Stimulated activated CD4-positive, alpha-beta T cell treated with anti-CD3 and anti-CD28 coated beads, TNF-alpha, amount 100 ng/mL, for 24 hours (primary cell): Measurements from ENCODE around the gene SMG7.

Experiments
- DNase-seq, 3 experiments: peaks; one replicate each; pipeline ENCODE4 v3.0.0-alpha.2; 2020; ENCODE audit warnings: low read depth in 3 of 3

SMG7 gene

DNA sequence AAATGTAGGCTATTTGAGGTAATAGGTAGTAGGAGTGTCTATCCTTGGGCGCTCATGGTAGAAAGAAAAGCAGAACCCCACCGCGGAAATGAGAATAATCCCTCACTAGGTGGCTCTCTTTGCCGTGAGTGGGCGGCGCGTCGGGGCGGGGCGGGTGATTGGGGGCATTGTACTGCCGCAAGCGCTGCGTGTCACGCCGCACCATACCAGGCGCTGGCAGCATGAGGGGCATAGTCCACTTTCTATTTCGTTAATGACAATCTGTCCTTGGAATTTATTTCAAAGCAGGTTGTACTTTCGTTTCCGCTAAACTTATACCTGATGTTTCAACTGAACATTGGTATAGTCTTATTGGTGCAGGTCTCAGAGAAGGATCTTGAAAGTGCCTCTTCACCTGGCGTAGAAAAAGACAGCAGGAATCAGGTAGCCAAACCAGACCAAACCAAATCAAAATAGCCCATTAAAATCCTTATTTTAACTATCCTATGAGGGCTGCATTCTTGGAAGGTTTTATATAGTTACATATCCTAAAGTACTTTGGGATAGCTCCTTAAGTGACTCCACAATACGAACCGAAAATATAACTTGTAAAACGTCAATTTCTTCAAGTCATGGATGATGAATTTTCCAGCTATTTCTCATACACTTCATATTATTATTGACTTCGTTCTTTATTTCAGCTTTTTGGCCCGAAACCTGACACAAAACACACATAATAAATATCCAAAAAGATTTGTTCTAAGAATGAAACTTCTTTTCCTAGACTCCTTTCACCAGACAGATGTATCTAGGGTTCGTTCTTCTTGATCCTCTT, 1.9 kb upstream of the SMG7 start:
- DNase-seq: peak; percentile 83 to 93 (median 83)

DNA sequence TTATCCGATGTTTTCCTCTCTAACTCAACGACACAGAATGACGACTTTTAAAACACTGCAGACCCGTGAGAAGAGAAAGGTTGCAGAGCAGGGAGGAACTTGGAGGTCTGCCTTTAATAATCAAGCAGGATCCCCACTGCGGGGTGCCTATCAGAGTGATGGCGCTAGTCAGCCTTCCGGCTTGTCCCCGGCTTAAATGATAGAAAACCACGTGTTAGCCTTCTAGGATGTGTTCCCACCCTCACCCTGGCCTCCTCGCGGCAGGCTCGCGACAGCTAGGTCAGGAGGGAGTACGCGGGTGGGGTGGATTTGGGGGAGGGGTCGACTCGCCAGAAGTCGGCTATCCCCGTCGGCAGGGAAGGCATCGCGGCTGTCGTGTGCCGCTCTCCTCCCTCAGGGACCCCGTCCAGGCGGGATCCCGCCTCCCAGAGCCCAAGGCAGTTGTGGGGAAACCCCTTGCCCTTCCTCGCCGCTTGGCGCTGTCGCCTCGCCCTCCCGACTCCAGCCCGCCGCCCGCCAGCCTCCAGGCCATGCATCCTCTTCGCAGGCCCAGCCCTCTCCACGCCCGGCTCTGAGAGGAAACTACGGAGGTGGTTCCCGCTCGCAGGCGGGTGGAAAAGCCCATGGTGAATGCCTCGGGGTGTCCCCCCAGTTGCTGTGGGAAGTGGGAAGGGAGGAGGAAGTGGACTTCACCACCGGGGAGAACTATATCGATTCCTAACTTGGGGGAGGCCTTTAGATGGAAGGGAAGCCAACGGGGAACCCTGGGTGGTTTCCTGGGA, 1.1 kb upstream of the SMG7 start:
- peak; percentile 34 to 74 (median 44) for DNase-seq

DNA sequence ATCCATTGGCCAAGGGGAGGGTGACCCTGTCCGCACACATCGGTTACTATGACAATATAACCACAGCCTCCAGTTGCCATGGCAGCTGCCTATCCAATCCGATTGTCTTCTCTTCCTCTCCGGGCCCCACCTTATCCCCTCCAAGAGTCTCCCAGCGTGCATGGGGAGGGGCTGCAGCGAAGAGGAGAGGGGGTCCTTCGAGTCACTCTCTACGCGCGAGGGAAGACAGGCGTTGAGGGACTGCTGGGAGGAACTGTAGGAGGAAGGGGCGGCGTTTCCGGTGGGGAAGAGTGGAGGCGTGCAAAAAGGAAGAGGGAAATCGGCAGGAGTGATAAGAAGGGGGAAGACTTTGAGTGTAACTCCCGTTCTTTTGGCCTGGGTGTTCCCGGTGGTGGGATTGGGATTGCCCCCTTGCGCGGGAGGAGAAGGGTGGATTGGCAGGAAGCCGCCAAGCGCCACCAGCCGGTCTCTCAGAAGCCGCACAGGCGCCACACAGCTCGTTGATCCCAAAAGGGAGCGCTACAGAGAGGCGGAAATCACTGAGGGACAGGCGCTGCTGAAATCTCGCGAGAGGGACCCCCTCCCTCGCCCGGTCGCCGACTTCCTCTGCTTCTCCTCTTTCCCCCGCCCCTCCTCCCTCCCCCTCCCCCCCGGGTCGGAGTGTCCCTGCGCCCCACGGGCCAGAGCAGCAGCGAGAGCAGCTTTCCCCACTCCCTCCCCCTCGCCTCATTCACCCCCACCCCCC, 384 bp upstream of the SMG7 start:
- DNase-seq: peak; percentile 96 to 98 (median 97)

DNA sequence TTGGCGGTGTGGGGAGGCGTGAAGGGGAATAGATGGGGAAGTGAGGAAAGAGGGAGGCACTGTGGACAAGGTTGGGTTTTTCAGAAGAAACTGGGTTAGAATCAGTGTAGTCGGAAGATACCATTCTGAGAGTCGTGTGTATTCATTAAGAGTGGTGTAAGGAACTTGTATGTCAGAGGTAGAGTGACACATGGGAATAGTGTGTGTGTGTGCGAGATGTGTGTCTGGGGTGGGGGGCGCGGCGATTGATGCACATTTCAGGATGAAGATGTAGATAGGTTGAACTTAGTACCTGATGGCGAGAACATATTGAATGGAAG, 878 bp downstream of the SMG7 start:
- no peak for DNase-seq

DNA sequence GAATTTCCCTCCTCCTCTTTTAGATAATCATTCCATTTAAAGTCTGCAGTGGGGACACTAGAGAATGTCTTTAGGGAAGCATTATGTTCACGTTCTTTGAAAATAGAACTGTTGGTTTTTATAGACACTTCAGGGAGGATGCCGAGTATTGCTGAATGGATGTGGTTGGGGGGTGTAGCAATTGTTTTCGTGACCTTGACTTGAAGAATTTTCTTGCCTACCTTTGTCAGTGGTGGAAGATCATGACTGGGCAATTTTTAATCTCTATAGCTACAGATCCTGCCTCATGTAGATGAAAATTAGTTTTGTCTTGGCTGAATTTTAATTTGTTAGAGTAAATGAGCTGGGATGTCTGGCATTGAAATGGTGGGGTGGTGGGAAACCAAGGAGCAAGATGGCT, 3.8 kb downstream of the SMG7 start:
- DNase-seq: no peak

DNA sequence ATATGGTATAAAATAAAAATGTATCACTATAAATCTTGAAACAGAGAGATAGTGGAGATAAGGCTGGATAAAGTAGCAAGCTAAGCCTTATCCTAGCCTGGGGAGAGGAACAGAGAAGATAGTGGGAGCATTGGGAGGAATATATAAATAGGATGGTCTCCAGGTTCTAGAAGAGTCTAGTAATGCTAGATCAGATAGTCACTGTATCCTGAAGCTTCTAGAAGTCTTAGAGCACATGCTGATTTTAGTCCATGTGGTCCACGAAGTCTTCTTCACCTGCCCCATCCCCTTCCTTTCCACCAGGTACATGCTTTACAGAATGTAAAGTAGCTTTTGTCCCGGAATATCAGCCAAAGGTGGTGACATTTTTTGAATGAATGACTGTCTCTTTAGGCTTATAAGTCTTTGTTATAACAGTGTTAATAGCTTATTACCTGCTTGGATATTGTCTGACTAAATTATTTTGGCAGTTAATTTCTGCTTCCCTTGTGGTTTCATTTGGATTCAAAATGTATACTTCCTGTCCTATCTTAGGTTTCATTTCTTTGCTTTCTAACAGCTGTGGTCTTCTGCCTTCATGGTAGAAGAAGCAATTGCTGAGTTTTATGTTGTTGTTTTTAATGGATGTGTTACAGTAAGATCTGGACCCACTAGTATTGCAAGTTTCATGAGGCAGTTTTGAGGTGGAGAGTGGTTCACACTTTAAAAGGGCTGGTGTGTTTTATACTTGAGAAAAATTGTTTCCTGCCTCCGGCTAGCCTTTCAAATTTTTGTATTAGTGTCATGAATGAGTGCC, 5.9 kb downstream of the SMG7 start:
- DNase-seq: no peak

DNA sequence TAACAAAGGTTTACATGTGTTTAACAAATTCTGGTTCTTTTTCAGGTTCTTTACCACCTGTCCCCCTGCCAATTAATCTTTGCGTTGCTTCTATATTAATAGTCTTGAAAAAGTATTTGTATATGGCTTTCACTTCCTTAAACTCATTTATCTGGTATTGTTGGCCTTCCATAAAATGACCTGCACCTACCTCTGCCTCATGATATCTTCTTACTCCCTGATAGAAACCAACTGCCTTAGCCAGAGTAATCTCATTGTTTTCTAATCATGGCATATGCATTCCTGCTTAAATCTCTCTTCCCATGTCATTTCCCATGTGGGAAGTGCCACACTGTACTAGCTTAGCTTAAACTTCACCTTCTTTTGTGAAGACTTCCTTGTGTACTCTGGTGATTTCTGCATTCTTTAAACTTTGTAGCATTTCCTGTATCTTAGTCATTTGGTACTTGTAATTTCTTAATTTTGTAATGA, 8.7 kb downstream of the SMG7 start:
- no peak for DNase-seq

DNA sequence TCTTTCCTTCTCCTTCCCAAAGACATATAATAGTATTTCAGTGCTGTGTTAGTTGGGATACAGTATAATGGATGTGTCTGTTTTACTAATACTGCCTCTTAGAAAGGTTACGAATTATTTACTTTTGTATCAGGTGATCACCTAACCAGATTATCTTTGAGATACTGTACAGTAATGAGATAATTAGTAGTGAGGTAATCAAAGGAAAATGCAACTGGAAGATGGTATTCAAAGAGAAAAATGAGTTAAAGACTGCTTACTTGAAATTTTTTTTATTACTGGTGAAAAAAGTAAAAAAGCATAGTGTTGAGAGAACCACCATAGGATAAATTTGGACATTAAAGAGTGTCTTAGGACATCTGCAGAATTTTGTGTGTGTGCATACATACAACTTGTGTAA, 10.9 kb downstream of the SMG7 start:
- no peak for DNase-seq

DNA sequence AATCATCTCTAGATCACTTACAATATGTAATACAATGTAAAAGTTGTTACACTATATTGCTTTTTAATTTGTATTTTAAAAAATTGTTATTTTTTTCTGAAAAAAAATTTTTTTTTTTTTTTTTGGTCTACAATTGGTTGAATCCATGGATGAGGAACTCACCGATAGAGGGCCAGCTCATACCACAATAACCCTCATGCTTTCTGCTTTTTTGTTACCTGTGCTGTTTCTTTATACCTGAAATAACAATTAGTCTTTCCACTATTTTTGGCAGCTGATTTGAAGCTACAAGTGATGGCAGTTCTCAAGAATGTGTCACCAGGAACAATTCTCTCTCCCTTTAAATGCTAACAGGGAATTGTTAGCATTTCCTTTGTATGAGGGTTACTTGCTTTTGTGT, 12.0 kb downstream of the SMG7 start:
- no peak for DNase-seq

DNA sequence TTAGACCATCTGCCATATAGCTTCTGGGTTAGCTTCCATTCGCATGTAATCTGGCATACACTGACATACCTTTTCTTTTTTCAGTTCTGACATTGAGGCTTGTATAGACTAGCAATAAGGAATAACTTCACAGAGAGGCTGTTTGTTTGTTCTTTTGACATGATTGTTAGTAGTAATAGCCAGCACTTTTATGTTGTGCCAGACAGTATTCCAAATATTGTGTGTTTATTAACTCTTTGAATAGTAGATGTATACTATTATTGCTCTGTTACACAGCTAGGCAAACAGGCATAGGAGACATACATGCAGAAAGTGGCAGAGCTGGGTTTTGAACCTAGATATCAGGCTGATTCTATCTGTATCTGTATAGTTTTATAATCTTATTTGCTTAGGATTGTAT, 12.6 kb downstream of the SMG7 start:
- no peak for DNase-seq

DNA sequence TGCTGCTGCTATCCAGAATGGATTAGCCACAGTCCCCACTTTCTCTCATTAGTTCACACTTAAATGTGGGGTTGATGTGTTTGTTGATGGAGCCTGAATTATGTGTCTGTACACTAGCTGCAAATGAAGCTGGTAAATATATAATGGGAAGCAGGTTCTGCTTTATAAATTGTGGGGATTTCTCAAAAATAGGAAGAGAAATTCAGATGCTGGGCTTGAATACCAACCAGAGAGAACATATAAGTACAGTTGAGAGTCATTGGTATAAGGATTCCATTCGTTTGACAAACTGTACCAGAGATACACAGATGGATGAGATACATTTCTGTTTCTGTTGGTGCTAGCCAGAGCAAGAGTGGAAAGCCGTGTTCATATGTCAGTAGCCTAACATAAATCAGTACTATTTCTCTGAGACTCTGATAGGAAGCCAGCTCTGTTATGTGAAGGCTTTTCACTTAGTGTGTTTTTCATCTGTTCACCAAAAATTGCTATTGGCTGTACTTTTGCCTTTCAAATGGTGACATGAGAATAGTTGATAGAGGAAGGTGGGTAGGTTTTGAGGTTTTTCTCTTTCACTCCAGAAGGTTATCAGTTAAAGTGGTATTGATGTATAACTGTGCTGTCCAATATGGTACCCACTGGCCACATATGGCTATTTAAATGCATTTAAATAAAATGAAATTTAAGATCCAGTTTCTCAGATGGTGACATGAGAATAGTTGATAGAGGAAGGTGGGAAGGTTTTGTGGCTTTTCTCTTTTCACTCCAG, 15.6 kb downstream of the SMG7 start:
- no peak for DNase-seq

DNA sequence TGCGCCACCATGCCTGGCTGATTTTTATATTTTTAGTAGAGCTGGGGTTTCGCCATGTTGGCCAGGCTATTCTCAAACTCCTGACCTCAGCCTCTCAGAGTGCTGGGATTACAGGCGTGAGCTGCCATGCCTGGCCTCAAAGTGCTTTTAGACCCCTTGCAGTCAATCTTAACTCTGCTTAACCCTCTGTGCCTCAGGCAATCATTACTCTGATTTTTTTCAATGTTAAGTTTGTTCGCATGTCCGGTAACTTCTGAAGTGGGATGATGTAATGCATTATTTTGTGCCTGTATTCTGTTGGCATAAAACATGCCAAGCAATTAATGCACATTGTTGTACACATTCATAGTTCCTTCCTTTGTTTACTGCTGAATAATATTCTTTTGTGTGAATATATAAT, 18.6 kb downstream of the SMG7 start:
- DNase-seq: no peak

DNA sequence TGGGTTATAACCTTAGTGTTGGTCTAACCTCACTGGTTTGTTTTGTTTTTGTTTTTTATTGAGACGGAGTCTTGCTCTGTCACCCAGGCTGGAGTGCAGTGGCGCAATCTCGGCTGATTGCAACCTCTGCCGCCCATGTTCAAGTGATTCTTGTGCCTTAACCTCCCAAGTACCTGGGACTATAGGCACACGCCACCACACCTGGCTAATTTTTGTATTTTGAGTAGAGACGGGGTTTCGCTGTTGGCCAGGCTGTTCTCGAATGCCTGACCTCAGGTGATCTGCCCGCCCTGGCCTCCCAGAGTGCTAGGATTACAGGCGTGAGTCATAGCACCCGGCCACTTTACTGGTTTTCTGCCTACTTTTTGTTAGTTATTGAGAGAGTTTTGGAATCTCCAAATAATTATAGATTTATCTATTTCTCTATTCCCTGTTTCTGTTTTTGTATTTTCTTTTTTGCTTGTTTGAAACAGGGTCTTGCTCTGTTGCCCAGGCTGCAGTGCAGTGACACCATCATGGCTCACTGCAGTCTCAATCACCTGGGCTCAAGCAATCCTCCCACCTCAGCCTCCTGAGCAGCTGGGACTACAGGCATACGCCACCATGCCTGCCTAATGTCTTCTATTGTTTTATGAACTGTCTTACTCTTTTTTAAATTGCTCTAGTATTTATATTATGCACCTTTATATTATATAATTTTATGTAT, 21.4 kb downstream of the SMG7 start:
- DNase-seq: no peak

DNA sequence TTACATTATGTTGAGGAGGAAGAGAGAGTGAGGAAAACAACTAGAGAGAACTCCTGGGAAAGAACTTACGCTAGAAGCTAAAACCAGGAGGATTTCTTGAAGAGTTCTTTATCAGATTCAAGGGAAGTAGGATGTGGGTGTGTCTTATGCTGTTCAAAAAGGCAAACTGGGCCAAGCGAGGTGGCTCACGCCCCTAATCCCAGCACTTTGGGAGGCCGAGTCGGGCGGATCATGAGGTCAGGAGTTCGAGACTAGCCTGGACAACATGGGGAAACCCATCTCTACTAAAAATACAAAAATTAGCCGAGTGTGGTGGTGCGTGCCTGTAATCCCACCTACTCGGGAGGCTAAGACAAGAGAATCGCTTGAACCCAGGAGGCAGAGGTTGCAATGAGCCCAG, 23.1 kb downstream of the SMG7 start:
- DNase-seq: no peak

DNA sequence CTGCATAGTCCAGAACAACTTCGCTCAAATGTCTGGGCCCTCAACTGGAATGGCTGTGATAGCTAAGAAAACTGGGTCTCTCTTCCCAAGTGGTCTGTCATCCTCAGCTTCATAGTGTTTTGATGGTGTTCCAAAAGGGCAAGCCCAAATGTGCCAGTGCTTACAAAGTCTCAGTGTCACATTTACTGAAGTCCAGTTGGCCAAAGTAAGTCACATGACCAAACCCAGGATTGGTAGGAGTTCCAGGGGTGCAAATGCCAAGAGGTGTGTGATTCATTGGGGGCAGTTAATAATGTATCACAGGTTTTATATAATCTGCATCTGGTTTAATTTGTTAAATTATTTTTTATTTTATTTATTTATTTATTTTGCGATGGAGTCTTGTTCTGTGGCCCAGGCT, 24.9 kb downstream of the SMG7 start:
- DNase-seq: no peak

DNA sequence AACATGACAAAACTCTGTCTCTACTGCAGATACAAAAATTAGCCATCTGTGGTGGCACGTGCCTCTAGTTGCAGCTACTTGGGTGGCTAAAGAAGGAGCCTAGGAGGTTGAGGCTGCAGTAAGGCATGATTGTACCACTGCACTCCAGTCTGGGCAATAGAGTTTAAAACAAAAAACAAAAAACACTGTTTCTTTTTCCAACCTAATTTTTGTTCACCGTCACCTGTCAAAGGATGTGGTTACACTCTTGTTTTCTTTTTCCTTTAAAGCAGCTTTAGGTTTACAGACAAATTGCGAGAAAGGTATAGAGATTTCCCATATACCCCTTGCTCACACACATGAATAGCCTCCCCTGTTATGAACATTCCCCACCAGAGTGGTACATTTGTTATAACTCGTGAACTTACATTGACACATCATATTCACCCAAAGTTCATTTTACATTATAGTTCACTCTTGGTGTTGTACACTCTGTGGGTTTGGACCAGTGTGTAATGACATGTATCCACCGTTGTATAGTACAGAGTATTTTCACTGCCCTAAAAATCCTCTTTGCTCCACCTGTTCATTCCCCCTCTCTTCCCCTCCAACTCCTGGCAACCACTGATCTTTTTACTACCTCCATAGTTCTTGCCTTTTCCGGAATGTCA, 26.2 kb downstream of the SMG7 start:
- no peak for DNase-seq

DNA sequence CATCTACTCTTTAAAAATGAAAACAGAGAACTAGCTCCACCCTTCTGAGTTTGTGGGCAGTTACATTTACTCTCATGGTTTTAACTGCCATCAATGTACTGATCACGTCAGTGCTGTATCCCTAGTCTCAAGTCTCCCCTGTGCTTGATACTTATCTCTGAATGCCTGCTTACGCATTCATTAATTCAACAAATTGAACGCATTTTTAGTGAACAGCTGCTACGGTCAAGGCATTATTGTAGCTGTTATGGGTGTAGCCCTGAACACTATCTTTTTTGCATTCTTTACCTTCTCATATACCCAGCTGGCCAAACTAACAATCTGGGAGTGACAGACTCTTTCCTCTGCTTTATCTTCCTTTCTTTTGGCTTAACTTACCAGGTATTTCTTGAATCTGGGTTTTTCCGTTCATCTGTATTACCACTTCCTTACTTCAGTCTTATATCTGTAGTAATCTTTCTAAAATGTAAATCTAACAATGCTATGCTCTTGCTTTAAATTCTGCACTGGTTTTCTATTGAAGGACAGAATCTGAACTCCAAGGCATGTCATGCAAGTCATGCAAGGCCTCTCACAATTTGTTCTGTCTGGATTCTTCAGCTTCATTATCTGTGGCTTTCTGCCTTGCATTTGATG, 33.3 kb downstream of the SMG7 start:
- no peak for DNase-seq

DNA sequence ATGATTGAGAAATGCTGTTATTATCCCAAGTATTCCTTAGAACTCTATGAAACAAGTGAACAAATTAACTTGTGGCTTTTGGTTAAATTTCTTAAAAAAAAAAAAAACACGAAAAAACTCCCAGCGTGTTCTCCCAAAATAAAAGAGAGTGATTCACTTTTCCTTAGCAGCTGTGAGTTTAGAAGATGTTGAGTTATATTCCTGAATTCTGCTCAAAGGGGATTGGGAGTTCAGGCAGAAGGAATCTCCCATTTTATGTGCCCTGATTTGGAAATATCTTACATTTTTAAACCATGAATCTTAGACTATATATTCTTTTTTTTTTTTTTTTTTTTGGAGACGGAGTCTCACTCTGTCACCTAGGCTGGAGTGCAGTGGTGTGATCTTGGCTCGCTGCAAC, 34.3 kb downstream of the SMG7 start:
- DNase-seq: no peak

DNA sequence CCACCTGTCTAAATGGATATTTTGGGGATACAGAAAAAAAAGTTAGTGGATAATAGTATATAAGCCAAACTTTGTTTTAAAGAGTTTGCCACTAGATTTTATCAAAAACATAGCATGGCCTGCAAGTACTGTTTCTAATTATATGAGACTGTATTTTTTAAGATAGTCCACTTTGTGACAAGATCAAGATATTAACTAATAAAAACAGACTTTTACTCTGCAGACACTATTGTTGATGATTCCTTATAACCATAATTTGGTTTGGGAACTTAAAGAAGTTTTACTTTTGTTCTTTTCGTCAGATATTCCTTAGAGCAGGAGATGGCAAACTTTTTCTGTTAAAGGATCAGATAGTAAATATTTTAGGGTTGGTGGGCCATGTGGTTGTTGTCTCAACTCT, 36.4 kb downstream of the SMG7 start:
- no peak for DNase-seq
